ENCODE results near the gene KLF7.

KLF7 gene

GRCh38 chr2:207045531-207045930, 120.2 kb downstream of the KLF7 start:
- DNase-seq (ENCODE audit: low read depth) = no peak
- TF ChIP-seq CTCF (IDR thresholded peaks at IDR 0.05; ENCODE audit: control insufficient read depth, insufficient read depth, low read depth, low read length, missing control alignments) = no peak

DNA sequence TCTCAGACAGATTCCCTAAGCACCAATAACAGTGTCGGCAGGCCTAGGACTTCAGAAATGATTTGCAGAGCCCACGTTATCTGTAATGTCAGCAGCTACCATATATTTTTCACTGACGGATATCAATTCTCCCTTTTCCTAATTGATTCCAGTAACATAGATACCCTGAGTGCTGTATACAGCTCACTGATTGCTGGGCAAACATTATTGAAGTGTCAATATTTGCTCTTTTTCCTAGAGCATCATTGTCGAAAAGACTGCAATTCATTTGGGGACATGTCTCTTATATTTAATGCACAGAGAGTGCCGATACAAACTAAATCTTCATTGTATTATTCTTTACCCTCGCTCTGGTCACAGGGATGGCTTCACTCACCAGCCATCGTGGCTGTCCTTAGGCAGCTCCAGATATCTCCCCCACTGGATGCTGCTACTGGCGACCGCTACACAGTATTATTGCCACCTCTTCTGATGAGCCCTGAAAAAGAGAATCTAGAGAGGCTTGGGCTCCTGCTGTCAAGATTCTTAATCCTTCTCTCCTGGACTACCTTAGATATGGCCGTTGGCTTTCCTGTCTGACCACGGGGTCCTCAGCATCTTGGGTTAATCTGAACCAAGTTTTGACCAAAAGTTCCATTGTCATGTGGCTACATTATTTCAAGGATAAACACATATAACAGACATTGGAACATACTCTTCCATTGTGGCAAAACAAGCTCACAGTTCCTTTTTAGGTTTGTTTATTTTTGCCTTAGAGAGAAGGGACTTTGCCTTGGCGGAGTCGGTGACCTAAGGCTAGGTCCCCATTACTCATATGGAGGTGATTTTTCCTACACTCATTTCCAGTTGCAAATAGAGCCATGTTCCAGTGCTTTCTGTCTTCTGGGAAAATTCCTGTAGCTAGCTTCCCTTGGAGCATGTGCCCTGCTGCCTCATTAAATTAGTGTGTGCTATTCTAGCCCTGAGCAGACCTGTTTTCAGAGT, 121.1 kb downstream of the KLF7 start:
- no peak overlapping the region for H3K4me3 ChIP-seq (ENCODE audit: control insufficient read depth, low read depth, low read length)
- no peak for TF ChIP-seq CTCF (IDR thresholded peaks at IDR 0.05; ENCODE audit: control insufficient read depth, insufficient read depth, low read depth, low read length, missing control alignments)
- DNase-seq (ENCODE audit: low read depth) = no peak

More at GRCh38 chr2:207045531-207045930, 120.2 kb downstream of the KLF7 start:
- H3K4me3 ChIP-seq (ENCODE audit: control insufficient read depth, low read depth, low read length) = no peak overlapping the region

DNA sequence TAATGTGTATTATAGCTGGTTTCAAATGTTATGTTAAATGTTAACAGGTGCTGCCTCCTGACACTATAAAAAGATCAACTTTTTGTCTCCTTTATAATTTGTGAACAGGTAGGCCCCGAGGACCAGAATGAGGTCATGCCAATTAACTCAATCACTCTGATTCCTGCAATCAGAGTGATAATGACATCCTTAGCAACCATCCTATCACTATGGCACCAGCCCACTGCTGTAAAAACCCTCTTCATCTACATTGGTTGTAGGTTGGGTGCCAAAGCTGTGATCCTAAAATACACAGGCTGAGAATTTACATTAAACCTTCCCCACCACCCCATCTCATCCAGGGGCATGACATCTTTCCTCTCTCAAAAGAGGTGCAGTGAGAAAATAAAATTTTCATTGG, 122.9 kb downstream of the KLF7 start:
- no peak for DNase-seq (ENCODE audit: low read depth)
- H3K4me3 ChIP-seq (ENCODE audit: control insufficient read depth, low read depth, low read length) = no peak overlapping the region
- TF ChIP-seq CTCF (IDR thresholded peaks at IDR 0.05; ENCODE audit: control insufficient read depth, insufficient read depth, low read depth, low read length, missing control alignments) = no peak

DNA sequence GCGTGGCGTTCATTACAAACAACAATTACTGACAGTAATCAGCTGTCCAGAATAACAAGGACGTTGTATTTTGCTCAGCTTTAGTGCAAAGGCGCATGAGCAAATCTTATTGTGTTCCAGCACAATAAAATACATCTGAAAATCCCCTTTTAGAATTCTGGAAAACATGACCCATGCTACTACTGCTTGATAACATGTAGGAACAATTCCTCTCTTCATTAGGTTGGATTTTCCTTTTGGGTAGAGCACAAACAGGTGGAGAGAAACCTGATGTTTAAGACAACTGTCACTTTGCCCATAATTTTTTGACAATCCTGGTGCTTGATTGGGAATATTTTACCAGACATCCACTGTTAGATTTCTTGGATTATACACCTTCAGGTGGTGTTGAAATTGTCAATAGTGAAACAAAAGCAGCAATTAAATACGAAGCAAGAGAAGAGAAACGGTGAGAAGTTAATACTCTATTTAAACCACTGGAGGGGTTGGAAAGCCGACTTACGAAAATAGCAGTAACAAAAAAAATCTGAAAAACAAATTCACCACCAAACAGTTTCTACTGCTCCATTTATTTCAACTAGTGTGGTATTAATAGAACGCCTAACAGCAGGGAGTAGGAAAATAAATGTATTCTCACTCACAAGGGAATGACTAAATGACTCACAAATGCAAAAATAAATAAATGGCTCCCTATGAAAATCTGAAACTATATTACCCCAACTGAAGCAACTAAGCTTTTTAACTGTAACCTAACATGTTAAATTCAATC, 123.8 kb downstream of the KLF7 start:
- H3K4me3 ChIP-seq (ENCODE audit: control insufficient read depth, low read depth, low read length) = no peak overlapping the region
- no peak for TF ChIP-seq CTCF (IDR thresholded peaks at IDR 0.05; ENCODE audit: control insufficient read depth, insufficient read depth, low read depth, low read length, missing control alignments)

DNA sequence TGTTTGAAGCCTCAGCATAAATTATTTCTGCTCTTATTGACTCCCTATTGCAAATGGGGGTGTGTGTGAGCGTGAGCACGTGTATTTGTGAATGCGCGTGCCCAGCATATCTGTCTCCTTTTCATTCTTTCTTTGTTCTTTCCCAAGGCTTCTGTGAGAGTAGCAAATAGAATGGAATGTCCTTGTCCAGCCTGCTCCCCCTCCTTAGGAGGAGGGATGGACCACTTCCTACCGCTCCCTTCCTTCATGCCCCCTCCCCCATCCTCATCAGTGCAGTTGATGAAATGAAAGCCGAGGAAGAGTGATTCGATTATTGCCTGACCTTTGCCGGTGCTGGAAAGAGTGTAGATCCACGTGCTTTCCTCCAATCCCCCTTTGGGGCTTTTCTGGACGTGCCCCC, 124.5 kb downstream of the KLF7 start:
- no peak overlapping the region; the same call in 1 of the 2 replicates for H3K4me3 ChIP-seq (ENCODE audit: control insufficient read depth, low read depth, low read length)
- no peak for TF ChIP-seq CTCF (IDR thresholded peaks at IDR 0.05; ENCODE audit: control insufficient read depth, insufficient read depth, low read depth, low read length, missing control alignments)
- no peak for DNase-seq (ENCODE audit: low read depth)

More for the DNA sequence above, 123.8 kb downstream of the KLF7 start:
- DNase-seq (ENCODE audit: low read depth) = peak; percentile 3

DNA sequence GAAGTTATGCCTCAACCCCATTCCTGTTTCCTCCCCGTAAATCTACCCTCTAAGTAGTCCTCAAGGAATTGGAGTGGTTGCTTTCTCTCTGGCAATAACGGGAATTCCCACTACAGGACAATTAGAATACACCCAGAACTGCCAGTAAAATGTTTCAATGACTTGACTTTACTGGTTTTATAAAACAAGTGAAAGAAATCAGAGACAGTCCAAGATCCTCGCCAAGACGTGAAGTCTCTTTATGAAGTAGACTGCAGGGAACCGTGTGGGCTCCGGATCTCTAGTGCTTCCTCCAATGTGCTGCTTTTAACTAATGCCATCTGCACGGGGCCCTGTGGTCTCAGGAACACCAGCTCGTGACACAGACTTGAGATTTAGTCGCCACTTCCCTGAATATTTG, 125.1 kb downstream of the KLF7 start:
- no peak for DNase-seq (ENCODE audit: low read depth)
- TF ChIP-seq CTCF (IDR thresholded peaks at IDR 0.05; ENCODE audit: control insufficient read depth, insufficient read depth, low read depth, low read length, missing control alignments) = no peak
- H3K4me3 ChIP-seq (ENCODE audit: control insufficient read depth, low read depth, low read length) = no peak overlapping the region
